Psoas muscle (tissue), 8 donors: ENCODE measurements around the gene PLXNC1. TPM values are rescaled to one million over a fixed set of nuclear protein-coding genes. Genes with fewer than 3 reads are reported as not detected.
A peak's percentile ranks its signal among the peaks of the same experiment; 100 is the strongest.

Experiments used
- ATAC-seq, 4 donors: fragments of 200-7000 bp; cut with Tn5 transposase; one replicate each; pipeline ENCODE4 v1.9.1; 2020; ENCODE audit warnings: moderate library complexity in 3 of 4, mild to moderate bottlenecking in 2 of 4
- DNase-seq, 2 donors: peaks; one replicate each; pipeline ENCODE4 v3.0.0-alpha.2; 2020
- H3K27ac ChIP-seq: fragments of 200-600 bp; one replicate; pipeline ENCODE4 v1.8.0; 2022
- H3K27me3 ChIP-seq, 3 donors: fragments of 200-600 bp in 1 of 3; one replicate each; pipeline versions ENCODE4 v1.6.1 to v1.8.0; 2013 to 2022; ENCODE audit warnings: low read length in 2 of 3, mild to moderate bottlenecking in 2 of 3, moderate library complexity in 1 of 3; ENCODE audit not compliant: insufficient read depth in 3 of 3
- H3K36me3 ChIP-seq, 2 donors: fragments of 200-600 bp in 1 of 2; one replicate each; pipeline versions ENCODE4 v1.6.1 to v1.8.0; 2013 to 2022; ENCODE audit warnings: low read depth in 1 of 2, mild to moderate bottlenecking in 1 of 2, moderate library complexity in 1 of 2; ENCODE audit not compliant: insufficient read depth in 1 of 2
- H3K4me1 ChIP-seq: fragments of 200-600 bp; one replicate; pipeline ENCODE4 v1.8.0; 2022
- H3K4me3 ChIP-seq: fragments of 200-600 bp; one replicate; pipeline ENCODE4 v1.8.0; 2022; ENCODE audit warnings: mild to moderate bottlenecking
- H3K9me3 ChIP-seq: fragments of 200-600 bp; one replicate; pipeline ENCODE4 v1.8.0; 2022
- WGBS, 3 donors: extraction: QIAGEN DNeasy Blood & Tissue Kit; methylation state at CpG; one replicate each; pipeline versions ENCODE4 v1.1.6 to v1.1.7; 2013; 5-methylcytosine and 5-hydroxymethylcytosine counted together
- intact Hi-C, 2 donors: fragments of 100-400 bp; cut with DNase I; formaldehyde crosslinking; loops; one replicate each; pipeline versions ENCODE4 v1.11.0 to v1.14.2; 2022
- polyA plus RNA-seq, 3 donors: library from polyadenylated mRNA; stranded (reverse); fragments of 200-250 nt; gene quantifications; one replicate each; pipeline ENCODE4 v1.2.3, GENCODE V29; 2013
- total RNA-seq, 4 donors: library from RNA; stranded (reverse); fragmentation: NEBNext Ultra II Directional in 2 of 4; extraction: Animal tissue kit (Norgen Biotek cat#: 25700) in 2 of 4; gene quantifications; one replicate each; pipeline versions ENCODE4 v1.2.1 to v1.2.4, GENCODE V29; 2021 to 2023
- TF ChIP-seq, protein P1 (sequence below): fragments of 200-600 bp; IDR thresholded peaks from one replicate; pipeline ENCODE4 v1.8.0; 2022; ENCODE audit warnings: antibody characterized with exemption
- donor health status: healthy with polysubstance abuse.
- donor health status: DM: no; HTN: no; CAD: no; lungs with moderate emphysema.
- donor health status: Bipolar disorder and iron deficiency.
- donor health status: healthy.
- donor health status: DM: yes; HTN: yes; CAD: no.
- donor health status: DM: no; HTN: no; CAD: no.
- donor health status: DM: no; HTN: no; CAD: no.
- donor health status: DM: yes; HTN: yes; CAD: no.

The PLXNC1 gene
- total and polyA plus RNA-seq, 7 donors, result 0.18 to 4.0 (median 0.52) TPM

DNA sequence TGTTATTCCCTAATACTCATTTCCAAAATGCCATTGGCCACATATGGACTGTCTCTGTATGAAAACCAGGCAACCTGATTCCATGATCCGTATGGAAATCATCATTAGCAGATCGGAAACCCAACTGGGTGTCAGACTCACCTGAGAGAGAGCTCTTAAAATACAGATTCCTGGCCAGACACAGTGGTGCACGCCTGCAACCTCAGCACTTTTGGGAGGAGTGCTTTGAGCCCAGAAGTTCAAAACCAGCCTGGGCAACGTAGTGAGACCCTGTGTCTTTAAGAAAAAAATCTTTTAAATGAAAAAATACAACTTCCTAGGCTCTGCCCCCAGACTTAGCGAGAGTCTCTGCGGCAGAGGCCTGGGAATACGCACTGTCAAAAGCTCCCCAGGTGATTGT is 37.4 kb downstream of the PLXNC1 start:
- ATAC-seq, result no peak
- no peak overlapping the region for H3K4me3 ChIP-seq
- DNase-seq, result no peak
- H3K36me3 ChIP-seq, result no peaks in the 10 kb centered on the region
- peaks cover 0 to 7% (median 1%) of the 10 kb centered on the region in 3 donors for H3K27me3 ChIP-seq
- no peaks in the 10 kb centered on the region for H3K4me1 ChIP-seq
- no peak overlapping the region for H3K27ac ChIP-seq
- intact Hi-C loops, result no loop called here
- no peaks in the 10 kb centered on the region for H3K9me3 ChIP-seq
- WGBS, 3 donors, result 86 to 92% (median 87%) methylated on average over 7 of the region's 7 CpGs
- TF ChIP-seq, protein P1, sequence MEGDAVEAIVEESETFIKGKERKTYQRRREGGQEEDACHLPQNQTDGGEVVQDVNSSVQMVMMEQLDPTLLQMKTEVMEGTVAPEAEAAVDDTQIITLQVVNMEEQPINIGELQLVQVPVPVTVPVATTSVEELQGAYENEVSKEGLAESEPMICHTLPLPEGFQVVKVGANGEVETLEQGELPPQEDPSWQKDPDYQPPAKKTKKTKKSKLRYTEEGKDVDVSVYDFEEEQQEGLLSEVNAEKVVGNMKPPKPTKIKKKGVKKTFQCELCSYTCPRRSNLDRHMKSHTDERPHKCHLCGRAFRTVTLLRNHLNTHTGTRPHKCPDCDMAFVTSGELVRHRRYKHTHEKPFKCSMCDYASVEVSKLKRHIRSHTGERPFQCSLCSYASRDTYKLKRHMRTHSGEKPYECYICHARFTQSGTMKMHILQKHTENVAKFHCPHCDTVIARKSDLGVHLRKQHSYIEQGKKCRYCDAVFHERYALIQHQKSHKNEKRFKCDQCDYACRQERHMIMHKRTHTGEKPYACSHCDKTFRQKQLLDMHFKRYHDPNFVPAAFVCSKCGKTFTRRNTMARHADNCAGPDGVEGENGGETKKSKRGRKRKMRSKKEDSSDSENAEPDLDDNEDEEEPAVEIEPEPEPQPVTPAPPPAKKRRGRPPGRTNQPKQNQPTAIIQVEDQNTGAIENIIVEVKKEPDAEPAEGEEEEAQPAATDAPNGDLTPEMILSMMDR, result no peak

DNA sequence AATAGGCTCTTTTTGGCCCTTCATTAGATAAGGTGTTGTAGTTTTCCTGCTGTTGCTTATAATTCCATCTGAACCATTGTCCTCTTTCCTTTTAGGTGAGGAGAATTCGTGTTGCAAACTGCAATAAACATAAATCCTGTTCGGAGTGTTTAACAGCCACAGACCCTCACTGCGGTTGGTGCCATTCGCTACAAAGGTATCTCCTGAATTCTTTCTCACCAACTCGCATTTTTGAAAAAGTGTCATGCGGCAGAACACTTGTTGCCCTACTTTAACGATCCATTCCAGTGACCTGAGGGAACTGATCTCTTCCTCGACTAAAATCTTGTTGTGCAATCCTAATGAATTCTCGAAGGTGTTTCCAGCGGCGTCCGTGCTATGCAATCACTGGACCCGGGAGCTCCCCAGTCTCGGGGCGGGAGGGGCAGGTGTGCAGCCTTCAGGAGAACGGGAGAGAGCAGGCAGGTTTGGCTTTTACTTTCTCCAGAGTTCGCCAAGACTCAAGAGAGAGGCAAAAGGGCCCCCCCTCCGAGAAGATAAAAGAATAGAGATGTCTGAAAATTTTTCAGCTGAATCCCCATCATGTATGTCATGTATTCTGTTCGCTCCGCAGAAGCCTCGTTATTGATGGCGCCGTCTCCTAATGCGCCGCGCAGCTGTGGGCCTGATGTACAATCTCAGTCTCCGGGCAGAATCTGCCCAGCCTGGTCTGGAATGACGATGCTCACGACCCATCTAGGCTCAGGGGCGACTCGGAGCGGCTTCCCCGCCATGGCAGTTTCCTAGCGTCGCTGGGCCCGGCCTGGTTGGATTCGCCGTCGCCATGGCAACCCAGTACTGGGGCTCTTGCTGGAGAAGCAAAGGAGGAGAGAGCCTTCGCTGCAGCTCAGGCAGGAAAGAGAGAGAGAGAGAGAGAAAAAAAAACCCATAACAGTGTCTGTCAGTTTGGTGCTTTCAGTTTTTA is 38.2 kb downstream of the PLXNC1 start:
- DNase-seq (peak; percentile 25 to 74), ATAC-seq (no peak)
- H3K27ac ChIP-seq, result no peak overlapping the region
- H3K4me1 ChIP-seq, result no peaks in the 10 kb centered on the region
- H3K36me3 ChIP-seq, result no peaks in the 10 kb centered on the region
- H3K9me3 ChIP-seq, result no peaks in the 10 kb centered on the region
- peaks cover 0 to 7% (median 1%) of the 10 kb centered on the region in 3 donors for H3K27me3 ChIP-seq
- intact Hi-C loops, result no loop called here
- TF ChIP-seq, protein P1, result no peak
- no peak overlapping the region for H3K4me3 ChIP-seq
- 43 to 56% (median 55%) methylated on average over 40 of the region's 40 CpGs for WGBS, 3 donors

DNA sequence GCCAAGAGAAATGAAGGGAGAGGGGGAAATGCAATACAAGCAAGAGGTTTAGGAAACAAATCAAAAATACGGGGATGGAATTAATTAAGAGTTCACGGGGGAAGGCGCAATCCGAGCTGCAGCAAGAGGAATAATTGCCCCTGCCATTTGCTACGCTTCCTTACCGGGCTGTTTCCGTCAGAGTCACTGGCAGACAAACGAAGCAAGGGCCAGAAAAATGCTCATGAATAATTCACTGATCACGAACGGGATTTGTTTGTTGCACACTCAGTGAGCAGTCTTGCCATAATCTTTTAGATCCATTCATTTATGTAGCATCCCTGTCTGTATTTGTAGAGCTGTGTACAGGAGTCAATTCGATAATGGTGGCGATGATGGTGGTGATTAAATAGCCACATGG is 39.0 kb downstream of the PLXNC1 start:
- H3K27ac ChIP-seq, result no peak overlapping the region
- H3K4me1 ChIP-seq, result no peaks in the 10 kb centered on the region
- intact Hi-C loops, result no loop called here
- TF ChIP-seq, protein P1, result no peak
- no peak overlapping the region for H3K4me3 ChIP-seq
- no peak for DNase-seq
- H3K36me3 ChIP-seq, result no peaks in the 10 kb centered on the region
- WGBS, 3 donors, result 43 to 54% (median 44%) methylated on average over 12 of the region's 12 CpGs
- ATAC-seq, result no peak
- no peaks in the 10 kb centered on the region for H3K9me3 ChIP-seq
- H3K27me3 ChIP-seq, result peaks cover 0 to 7% (median 1%) of the 10 kb centered on the region in 3 donors

DNA sequence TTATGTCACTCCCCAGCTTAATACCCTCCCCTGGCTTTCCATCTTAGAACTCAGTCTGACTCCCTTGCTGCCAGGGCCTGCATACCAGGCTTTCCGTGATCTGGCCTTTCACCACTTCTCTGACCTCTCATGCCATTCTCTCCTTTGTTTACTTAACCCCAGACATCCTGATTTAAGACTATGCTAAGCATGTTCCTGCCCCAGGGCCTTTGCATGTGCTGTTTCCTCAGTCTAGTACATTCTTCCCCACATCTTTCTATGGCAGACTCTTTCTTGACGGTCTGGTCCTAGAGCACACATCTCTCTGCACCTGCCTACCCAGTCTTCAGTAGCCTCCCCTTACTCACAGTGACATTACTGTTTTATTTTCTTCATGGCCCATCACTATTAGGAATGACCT is 42.2 kb downstream of the PLXNC1 start:
- Histone ChIP-seq H3K9me3 (no peaks in the 10 kb centered on the region), H3K27me3 (peaks cover 0 to 7% (median 1%) of the 10 kb centered on the region in 3 donors), H3K27ac (no peak overlapping the region), H3K4me3 (no peak overlapping the region), H3K36me3 (no peaks in the 10 kb centered on the region), H3K4me1 (no peaks in the 10 kb centered on the region)
- ATAC-seq (no peak), DNase-seq (no peak)
- intact Hi-C loops, result no loop called here
- TF ChIP-seq, protein P1, result no peak
- WGBS, 3 donors, result 38 to 93% (median 46%) methylated on average over 2 of the region's 2 CpGs
